SK-N-SH treated with all-trans-retinoic acid at 6 μM for 48 hours (cell line): ENCODE results near the gene PTPN22.

ENCODE experiments used
- ATAC-seq: fragments of 200-7000 bp; cut with Tn5 transposase; 3 replicates; pipeline ENCODE4 v1.9.1; 2020; ENCODE audit warnings: mild to moderate bottlenecking, moderate library complexity
- ARNTL ChIP-seq: fragments of 450-650 bp; formaldehyde crosslinking; IDR thresholded peaks from 2 replicates; pipeline ENCODE4 v1.5.0; 2020; ENCODE audit warnings: low read depth, mild to moderate bottlenecking, moderate library complexity, borderline replicate concordance
- BACH2 ChIP-seq: fragments of 250-450 bp; sonication (Bioruptor Pico); IDR thresholded peaks from 2 replicates; pipeline ENCODE4 v1.9.0; 2021; ENCODE audit warnings: mild to moderate bottlenecking, borderline replicate concordance
- CSDC2 ChIP-seq: fragments of 250-450 bp; sonication (Bioruptor Pico); IDR thresholded peaks from 2 replicates; pipeline ENCODE4 v1.5.0; 2020; ENCODE audit warnings: mild to moderate bottlenecking, moderate library complexity
- ESRRG ChIP-seq: fragments of 250-450 bp; sonication (Bioruptor Pico); IDR thresholded peaks from 2 replicates; pipeline ENCODE4 v1.6.1; 2021; ENCODE audit warnings: mild to moderate bottlenecking
- GLIS3 ChIP-seq: fragments of 250-450 bp; sonication (Bioruptor Pico); IDR thresholded peaks from 2 replicates; pipeline ENCODE4 v1.5.0; 2020; ENCODE audit warnings: mild to moderate bottlenecking, moderate library complexity
- ISL1 ChIP-seq: fragments of 250-450 bp; sonication (Bioruptor Pico); IDR thresholded peaks from 2 replicates; pipeline ENCODE4 v2.1.2; 2022; ENCODE audit warnings: mild to moderate bottlenecking, moderate library complexity
- OSR1 ChIP-seq: fragments of 250-450 bp; sonication (Bioruptor Pico); IDR thresholded peaks from 2 replicates; pipeline ENCODE4 v1.8.0; 2022; ENCODE audit warnings: moderate library complexity, mild to moderate bottlenecking, inconsistent platforms
- PPARA ChIP-seq: fragments of 250-450 bp; sonication (Bioruptor Pico); IDR thresholded peaks from 2 replicates; pipeline ENCODE4 v1.5.0; 2020; ENCODE audit warnings: mild to moderate bottlenecking, borderline replicate concordance
- RARB ChIP-seq: fragments of 250-450 bp; sonication (Bioruptor Pico); IDR thresholded peaks from 2 replicates; pipeline ENCODE4 v1.8.0; 2021; ENCODE audit warnings: mild to moderate bottlenecking, moderate library complexity
- SNAI2 ChIP-seq: fragments of 250-450 bp; sonication (Bioruptor Pico); IDR thresholded peaks from 2 replicates; pipeline ENCODE4 v1.5.0; 2020; ENCODE audit warnings: mild to moderate bottlenecking, moderate library complexity
- TCF4 ChIP-seq: fragments of 250-450 bp; sonication (Bioruptor Pico); IDR thresholded peaks from 2 replicates; pipeline ENCODE4 v1.8.0; 2021; ENCODE audit warnings: mild to moderate bottlenecking, moderate library complexity, borderline replicate concordance
- TOX ChIP-seq: fragments of 250-450 bp; sonication (Bioruptor Pico); IDR thresholded peaks from 2 replicates; pipeline ENCODE4 v1.8.0; 2021; ENCODE audit warnings: mild to moderate bottlenecking, moderate library complexity, borderline replicate concordance
- ZC3H10 ChIP-seq: fragments of 250-450 bp; sonication (Bioruptor Pico); IDR thresholded peaks from 2 replicates; pipeline ENCODE4 v1.5.1; 2021; ENCODE audit warnings: mild to moderate bottlenecking, moderate library complexity
- ZFP3 ChIP-seq: fragments of 250-450 bp; sonication (Bioruptor Pico); IDR thresholded peaks from 2 replicates; pipeline ENCODE4 v1.5.0; 2020; ENCODE audit warnings: mild to moderate bottlenecking, moderate library complexity
- ZFP30 ChIP-seq: fragments of 450-650 bp; formaldehyde crosslinking; IDR thresholded peaks from 2 replicates; pipeline ENCODE4 v1.5.0; 2022; ENCODE audit warnings: mild to moderate bottlenecking, moderate library complexity
- ZNF565 ChIP-seq: fragments of 450-650 bp; formaldehyde crosslinking; conservative IDR thresholded peaks from 2 replicates; pipeline ENCODE4 v1.5.0; 2020; ENCODE audit warnings: low read depth, mild to moderate bottlenecking, moderate library complexity
- ZNF70 ChIP-seq: fragments of 450-650 bp; formaldehyde crosslinking; IDR thresholded peaks from 2 replicates; pipeline ENCODE4 v1.5.0; 2020; ENCODE audit warnings: mild to moderate bottlenecking, moderate library complexity
- ZNF8 ChIP-seq: fragments of 450-650 bp; formaldehyde crosslinking; IDR thresholded peaks from 2 replicates; pipeline ENCODE4 v1.5.0; 2020; ENCODE audit warnings: mild to moderate bottlenecking, moderate library complexity
- TF ChIP-seq, protein P1 (sequence below): fragments of 250-450 bp; sonication (Bioruptor Pico); IDR thresholded peaks from 2 replicates; pipeline ENCODE4 v1.5.1; 2020; ENCODE audit warnings: low read depth, mild to moderate bottlenecking, moderate library complexity
- TF ChIP-seq, protein P2 (sequence below): fragments of 250-450 bp; sonication (Bioruptor Pico); IDR thresholded peaks from 2 replicates; pipeline ENCODE4 v1.8.0; 2020; ENCODE audit warnings: mild to moderate bottlenecking, moderate library complexity, borderline replicate concordance
- TF ChIP-seq, protein P3 (sequence below): fragments of 250-450 bp; sonication (Bioruptor Pico); IDR thresholded peaks from 2 replicates; pipeline ENCODE4 v1.5.0; 2020; ENCODE audit warnings: mild to moderate bottlenecking, moderate library complexity
- TF ChIP-seq, protein P4 (sequence below): fragments of 250-450 bp; sonication (Bioruptor Pico); IDR thresholded peaks from 2 replicates; pipeline ENCODE4 v1.5.1; 2021; ENCODE audit warnings: mild to moderate bottlenecking, moderate library complexity
- TF ChIP-seq, protein P5 (sequence below): fragments of 250-450 bp; sonication (Bioruptor Pico); IDR thresholded peaks from 2 replicates; pipeline ENCODE4 v1.8.0; 2021; ENCODE audit warnings: low read depth, mild to moderate bottlenecking, moderate library complexity, borderline replicate concordance

The PTPN22 gene

DNA sequence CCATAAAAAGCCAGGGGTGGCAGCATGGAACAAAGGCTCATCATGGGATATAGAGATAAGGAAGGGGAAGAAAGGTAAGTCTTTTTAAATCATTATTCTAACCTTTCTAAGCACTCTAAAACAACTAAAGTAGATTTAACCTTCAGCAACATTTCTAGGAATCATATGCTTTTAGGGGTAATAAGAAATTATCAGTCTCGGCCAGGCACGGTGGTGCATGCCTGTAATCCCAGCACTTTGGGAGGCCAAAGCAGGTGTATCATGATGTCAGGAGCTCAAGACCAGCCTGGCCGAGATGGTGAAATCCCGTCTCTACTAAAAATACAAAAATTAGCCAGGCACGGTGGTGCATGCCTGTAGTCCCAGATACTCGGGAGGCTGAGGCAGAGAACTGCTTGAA, 92.0 kb downstream of the PTPN22 start:
- ATAC-seq: no peak
- TF ChIP-seq, protein P1, sequence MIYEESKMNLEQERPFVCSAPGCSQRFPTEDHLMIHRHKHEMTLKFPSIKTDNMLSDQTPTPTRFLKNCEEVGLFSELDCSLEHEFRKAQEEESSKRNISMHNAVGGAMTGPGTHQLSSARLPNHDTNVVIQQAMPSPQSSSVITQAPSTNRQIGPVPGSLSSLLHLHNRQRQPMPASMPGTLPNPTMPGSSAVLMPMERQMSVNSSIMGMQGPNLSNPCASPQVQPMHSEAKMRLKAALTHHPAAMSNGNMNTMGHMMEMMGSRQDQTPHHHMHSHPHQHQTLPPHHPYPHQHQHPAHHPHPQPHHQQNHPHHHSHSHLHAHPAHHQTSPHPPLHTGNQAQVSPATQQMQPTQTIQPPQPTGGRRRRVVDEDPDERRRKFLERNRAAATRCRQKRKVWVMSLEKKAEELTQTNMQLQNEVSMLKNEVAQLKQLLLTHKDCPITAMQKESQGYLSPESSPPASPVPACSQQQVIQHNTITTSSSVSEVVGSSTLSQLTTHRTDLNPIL (CRISPR knock-in tag): no peak
- TF ChIP-seq ZNF70 (CRISPR knock-in tag) (no peak), ARNTL (CRISPR knock-in tag) (no peak), ZFP3 (no peak), TOX (CRISPR knock-in tag) (no peak), ZC3H10 (CRISPR knock-in tag) (no peak), CSDC2 (no peak), ISL1 (no peak), PPARA (CRISPR knock-in tag) (no peak), ESRRG (CRISPR knock-in tag) (no peak), ZFP30 (no peak), ZNF565 (CRISPR knock-in tag) (no peak), GLIS3 (CRISPR knock-in tag) (no peak), TCF4 (CRISPR knock-in tag) (no peak)
- TF ChIP-seq, protein P2, sequence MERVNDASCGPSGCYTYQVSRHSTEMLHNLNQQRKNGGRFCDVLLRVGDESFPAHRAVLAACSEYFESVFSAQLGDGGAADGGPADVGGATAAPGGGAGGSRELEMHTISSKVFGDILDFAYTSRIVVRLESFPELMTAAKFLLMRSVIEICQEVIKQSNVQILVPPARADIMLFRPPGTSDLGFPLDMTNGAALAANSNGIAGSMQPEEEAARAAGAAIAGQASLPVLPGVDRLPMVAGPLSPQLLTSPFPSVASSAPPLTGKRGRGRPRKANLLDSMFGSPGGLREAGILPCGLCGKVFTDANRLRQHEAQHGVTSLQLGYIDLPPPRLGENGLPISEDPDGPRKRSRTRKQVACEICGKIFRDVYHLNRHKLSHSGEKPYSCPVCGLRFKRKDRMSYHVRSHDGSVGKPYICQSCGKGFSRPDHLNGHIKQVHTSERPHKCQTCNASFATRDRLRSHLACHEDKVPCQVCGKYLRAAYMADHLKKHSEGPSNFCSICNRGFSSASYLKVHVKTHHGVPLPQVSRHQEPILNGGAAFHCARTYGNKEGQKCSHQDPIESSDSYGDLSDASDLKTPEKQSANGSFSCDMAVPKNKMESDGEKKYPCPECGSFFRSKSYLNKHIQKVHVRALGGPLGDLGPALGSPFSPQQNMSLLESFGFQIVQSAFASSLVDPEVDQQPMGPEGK (CRISPR knock-in tag): no peak
- TF ChIP-seq, protein P3, sequence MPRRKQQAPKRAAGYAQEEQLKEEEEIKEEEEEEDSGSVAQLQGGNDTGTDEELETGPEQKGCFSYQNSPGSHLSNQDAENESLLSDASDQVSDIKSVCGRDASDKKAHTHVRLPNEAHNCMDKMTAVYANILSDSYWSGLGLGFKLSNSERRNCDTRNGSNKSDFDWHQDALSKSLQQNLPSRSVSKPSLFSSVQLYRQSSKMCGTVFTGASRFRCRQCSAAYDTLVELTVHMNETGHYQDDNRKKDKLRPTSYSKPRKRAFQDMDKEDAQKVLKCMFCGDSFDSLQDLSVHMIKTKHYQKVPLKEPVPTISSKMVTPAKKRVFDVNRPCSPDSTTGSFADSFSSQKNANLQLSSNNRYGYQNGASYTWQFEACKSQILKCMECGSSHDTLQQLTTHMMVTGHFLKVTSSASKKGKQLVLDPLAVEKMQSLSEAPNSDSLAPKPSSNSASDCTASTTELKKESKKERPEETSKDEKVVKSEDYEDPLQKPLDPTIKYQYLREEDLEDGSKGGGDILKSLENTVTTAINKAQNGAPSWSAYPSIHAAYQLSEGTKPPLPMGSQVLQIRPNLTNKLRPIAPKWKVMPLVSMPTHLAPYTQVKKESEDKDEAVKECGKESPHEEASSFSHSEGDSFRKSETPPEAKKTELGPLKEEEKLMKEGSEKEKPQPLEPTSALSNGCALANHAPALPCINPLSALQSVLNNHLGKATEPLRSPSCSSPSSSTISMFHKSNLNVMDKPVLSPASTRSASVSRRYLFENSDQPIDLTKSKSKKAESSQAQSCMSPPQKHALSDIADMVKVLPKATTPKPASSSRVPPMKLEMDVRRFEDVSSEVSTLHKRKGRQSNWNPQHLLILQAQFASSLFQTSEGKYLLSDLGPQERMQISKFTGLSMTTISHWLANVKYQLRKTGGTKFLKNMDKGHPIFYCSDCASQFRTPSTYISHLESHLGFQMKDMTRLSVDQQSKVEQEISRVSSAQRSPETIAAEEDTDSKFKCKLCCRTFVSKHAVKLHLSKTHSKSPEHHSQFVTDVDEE (CRISPR knock-in tag): no peak

DNA sequence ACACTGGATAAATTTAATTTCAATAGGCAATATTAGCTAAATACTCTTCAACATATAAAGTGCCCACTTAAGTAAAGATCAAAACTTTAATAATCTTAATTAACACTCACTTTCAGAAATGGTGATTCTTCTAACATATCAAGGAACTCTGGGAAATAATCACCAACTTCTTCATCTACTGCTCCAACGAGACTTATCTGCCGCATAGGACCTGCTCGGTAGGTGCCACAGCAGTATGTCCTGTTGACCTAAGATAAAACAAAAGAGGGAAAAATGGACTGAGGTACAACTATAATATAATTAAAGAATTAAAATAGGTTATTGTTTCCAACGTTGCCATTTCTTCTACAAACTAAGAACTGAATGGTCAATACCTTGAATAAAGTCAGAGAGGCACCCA, 94.0 kb downstream of the PTPN22 start:
- TF ChIP-seq GLIS3 (CRISPR knock-in tag) (no peak), ARNTL (CRISPR knock-in tag) (no peak), ZNF70 (CRISPR knock-in tag) (no peak), RARB (CRISPR knock-in tag) (no peak), ZNF8 (CRISPR knock-in tag) (no peak), ZC3H10 (CRISPR knock-in tag) (no peak), TOX (CRISPR knock-in tag) (no peak), SNAI2 (CRISPR knock-in tag) (no peak), OSR1 (CRISPR knock-in tag) (no peak), ISL1 (no peak), BACH2 (CRISPR knock-in tag) (no peak), CSDC2 (no peak), ZFP3 (no peak), PPARA (CRISPR knock-in tag) (no peak), TCF4 (CRISPR knock-in tag) (no peak), ZFP30 (no peak)
- TF ChIP-seq, protein P4, sequence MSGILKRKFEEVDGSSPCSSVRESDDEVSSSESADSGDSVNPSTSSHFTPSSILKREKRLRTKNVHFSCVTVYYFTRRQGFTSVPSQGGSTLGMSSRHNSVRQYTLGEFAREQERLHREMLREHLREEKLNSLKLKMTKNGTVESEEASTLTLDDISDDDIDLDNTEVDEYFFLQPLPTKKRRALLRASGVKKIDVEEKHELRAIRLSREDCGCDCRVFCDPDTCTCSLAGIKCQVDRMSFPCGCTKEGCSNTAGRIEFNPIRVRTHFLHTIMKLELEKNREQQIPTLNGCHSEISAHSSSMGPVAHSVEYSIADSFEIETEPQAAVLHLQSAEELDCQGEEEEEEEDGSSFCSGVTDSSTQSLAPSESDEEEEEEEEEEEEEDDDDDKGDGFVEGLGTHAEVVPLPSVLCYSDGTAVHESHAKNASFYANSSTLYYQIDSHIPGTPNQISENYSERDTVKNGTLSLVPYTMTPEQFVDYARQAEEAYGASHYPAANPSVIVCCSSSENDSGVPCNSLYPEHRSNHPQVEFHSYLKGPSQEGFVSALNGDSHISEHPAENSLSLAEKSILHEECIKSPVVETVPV (CRISPR knock-in tag): no peak
- TF ChIP-seq, protein P1 (CRISPR knock-in tag): no peak
- TF ChIP-seq, protein P3 (CRISPR knock-in tag): no peak
- TF ChIP-seq, protein P5, sequence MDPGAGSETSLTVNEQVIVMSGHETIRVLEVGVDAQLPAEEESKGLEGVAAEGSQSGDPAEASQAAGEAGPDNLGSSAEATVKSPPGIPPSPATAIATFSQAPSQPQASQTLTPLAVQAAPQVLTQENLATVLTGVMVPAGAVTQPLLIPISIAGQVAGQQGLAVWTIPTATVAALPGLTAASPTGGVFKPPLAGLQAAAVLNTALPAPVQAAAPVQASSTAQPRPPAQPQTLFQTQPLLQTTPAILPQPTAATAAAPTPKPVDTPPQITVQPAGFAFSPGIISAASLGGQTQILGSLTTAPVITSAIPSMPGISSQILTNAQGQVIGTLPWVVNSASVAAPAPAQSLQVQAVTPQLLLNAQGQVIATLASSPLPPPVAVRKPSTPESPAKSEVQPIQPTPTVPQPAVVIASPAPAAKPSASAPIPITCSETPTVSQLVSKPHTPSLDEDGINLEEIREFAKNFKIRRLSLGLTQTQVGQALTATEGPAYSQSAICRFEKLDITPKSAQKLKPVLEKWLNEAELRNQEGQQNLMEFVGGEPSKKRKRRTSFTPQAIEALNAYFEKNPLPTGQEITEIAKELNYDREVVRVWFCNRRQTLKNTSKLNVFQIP (CRISPR knock-in tag): no peak
- ATAC-seq: no peak
